Activated CD4-positive, alpha-beta T cell treated with anti-CD3 and anti-CD28 coated beads for 48 hours (primary cell): ENCODE measurements around the gene SMIM38.

ENCODE experiments used
- DNase-seq: peaks from one replicate; pipeline ENCODE4 v3.0.0-alpha.2; 2020

SMIM38 gene

GRCh38 chr11:69162505-69162904 is 6.8 kb downstream of the SMIM38 start:
- no peak for DNase-seq

GRCh38 chr11:69163842-69164241 is 8.1 kb downstream of the SMIM38 start:
- DNase-seq: no peak

- no peak for DNase-seq
Measured at GRCh38 chr11:69164824-69165223, 9.1 kb downstream of the SMIM38 start.

GRCh38 chr11:69165775-69166174 is 10.0 kb downstream of the SMIM38 start:
- DNase-seq: no peak

- DNase-seq: peak; percentile 70
Measured at GRCh38 chr11:69166218-69167115, 10.7 kb downstream of the SMIM38 start.

GRCh38 chr11:69167130-69167915 is 11.6 kb downstream of the SMIM38 start:
- DNase-seq: no peak

GRCh38 chr11:69167916-69168691 is 12.4 kb downstream of the SMIM38 start:
- DNase-seq: no peak

- no peak for DNase-seq
Measured at GRCh38 chr11:69169479-69169878, 13.7 kb downstream of the SMIM38 start.

GRCh38 chr11:69170704-69171103 is 15.0 kb downstream of the SMIM38 start:
- no peak for DNase-seq

- no peak for DNase-seq
Measured at GRCh38 chr11:69171476-69172240, 15.9 kb downstream of the SMIM38 start.

GRCh38 chr11:69172674-69173073 is 16.9 kb downstream of the SMIM38 start:
- no peak for DNase-seq

GRCh38 chr11:69173331-69173730 is 17.6 kb downstream of the SMIM38 start:
- no peak for DNase-seq

- DNase-seq: no peak
Measured at GRCh38 chr11:69173925-69174581, 18.3 kb downstream of the SMIM38 start.

- DNase-seq: no peak
Measured at GRCh38 chr11:69174841-69175240, 19.1 kb downstream of the SMIM38 start.

GRCh38 chr11:69178819-69179482 is 23.2 kb downstream of the SMIM38 start:
- DNase-seq: no peak

GRCh38 chr11:69180226-69180625 is 24.5 kb downstream of the SMIM38 start:
- DNase-seq: no peak

GRCh38 chr11:69180726-69181125 is 25.0 kb downstream of the SMIM38 start:
- no peak for DNase-seq

GRCh38 chr11:69183613-69184012 is 27.9 kb downstream of the SMIM38 start:
- DNase-seq: peak; percentile 14

- DNase-seq: no peak
Measured at GRCh38 chr11:69186316-69187260, 30.9 kb downstream of the SMIM38 start.

- DNase-seq: no peak
Measured at GRCh38 chr11:69187540-69188065, 31.9 kb downstream of the SMIM38 start.
